GM21447 (cell line): ENCODE results near the gene ANKS3.

ENCODE experiments used
- ATAC-seq: cut with Tn5 transposase; IDR thresholded peaks from one replicate; pipeline ENCODE4 v1.9.1; 2021; ENCODE audit not compliant: unreplicated experiment

The ANKS3 gene

GRCh38 chr16:4734063-4734729 lies at the start of gene ANKS3, which contains the start of gene DNAAF8:
Gene ANKS3, minus strand, starts transcription at chr16:4734271. Its CDS starts 4,122 bp downstream, at chr16:4730149.
Gene DNAAF8, plus strand, starts transcription at chr16:4734537. Its CDS starts 1,978 bp downstream, at chr16:4736515.
- ATAC-seq: peak; percentile 70

DNA sequence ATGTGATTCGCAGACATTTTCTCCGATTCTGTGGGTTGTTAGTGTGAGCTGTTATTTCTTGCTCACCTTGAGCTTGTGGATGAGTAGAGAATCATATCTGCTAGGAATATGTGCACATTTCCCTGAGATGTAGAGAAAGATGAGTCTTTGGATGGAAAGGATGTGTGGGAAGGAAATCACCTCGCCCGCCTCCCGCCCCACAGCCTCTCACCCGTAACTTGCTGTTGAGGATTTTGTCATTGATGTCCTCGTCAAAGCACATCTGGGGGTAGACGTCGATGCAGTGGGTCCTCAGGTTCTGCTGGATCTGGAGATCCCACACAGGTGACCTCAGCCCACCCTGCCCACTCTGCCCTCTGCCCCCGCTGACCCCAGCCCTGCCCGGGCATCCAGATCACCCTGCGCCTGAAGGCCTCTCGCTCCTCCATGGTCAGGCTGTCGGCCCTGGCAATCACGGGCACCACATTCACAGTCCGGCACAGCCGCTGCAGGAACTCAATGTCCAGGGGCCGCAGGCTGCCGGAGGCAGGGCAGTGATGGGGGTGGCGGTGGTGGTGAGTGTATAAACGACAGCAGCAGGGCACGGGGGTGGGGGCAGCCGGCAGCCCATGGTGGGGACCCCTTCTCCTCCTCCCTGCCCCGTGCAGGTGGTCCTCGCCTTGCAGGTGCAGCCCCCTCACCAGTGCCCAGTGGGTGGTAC lies 49.3 kb upstream of the ANKS3 start:
- ATAC-seq: no peak

GRCh38 chr16:4780235-4780634 lies 46.2 kb upstream of the ANKS3 start:
- no peak for ATAC-seq

- ATAC-seq: no peak
These were observed 44.0 kb upstream of the ANKS3 start for GRCh38 chr16:4778050-4778392.

GRCh38 chr16:4777339-4778049 lies 43.4 kb upstream of the ANKS3 start:
- ATAC-seq: no peak

DNA sequence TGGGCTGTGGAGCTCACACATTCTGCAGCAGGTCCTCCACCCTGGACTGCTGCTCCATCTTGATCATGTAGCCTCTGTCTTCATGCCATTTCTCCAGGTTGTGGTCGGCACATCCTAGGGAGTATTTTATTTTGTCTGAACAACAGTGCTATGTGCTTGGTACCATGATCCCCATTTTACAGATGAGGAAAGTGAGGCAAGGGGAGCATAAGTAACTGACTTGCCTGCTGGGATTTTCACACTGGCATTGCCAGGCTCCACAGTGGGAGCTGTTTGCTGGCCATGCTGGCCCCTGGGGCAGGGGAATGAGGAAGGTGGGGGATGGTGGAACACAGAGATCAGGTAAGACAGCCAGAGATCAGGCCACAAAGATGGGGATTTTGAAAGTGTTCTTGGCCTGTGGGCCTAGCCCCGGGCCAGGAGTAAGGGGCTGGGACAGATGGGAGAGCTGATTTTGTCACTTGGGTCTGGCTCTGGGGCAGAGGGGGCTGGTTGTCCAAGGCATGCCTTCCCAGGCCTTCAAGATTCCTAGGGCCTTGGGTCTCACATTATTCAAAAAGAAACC lies 42.2 kb upstream of the ANKS3 start:
- no peak for ATAC-seq

- ATAC-seq: no peak
These were observed 40.9 kb upstream of the ANKS3 start for GRCh38 chr16:4775005-4775404.

DNA sequence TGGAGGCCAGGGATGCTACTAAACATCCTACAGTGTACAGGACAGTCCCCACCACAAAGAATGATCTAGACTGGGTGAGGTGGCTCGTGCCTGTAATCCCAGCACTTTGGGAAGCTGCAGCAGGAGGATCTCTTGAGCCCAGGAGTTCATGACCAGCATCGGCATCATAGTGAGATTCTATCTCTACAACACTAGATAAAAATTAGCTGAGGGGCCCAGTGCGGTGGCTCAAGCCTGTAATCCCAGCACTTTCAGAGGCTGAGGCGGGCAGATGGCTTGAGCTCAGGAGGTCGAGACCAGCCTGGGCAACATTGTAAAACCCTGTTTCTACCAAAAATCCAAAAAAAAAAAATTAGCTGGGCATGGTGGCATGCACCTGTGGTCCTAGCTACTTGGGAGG lies 38.3 kb upstream of the ANKS3 start:
- ATAC-seq: no peak

DNA sequence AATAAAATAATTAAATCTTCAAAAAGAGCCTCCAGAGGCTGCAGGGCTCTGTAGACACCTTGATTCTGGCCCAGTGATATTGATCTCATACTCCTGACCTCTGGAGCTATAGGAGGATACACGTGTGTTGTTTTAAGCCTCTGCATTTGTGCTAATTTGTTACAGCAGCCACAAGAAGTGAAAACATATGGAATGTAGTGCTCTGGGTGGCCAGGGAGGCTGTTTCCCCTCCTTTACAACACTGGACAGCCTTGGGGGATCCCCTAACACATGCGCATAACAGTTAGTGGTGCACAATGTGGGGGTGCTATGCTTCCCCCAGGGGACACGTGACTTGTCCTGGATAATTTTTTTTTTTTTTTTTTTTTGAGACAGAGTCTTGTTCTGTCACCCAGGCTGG lies 37.6 kb upstream of the ANKS3 start:
- ATAC-seq: no peak

DNA sequence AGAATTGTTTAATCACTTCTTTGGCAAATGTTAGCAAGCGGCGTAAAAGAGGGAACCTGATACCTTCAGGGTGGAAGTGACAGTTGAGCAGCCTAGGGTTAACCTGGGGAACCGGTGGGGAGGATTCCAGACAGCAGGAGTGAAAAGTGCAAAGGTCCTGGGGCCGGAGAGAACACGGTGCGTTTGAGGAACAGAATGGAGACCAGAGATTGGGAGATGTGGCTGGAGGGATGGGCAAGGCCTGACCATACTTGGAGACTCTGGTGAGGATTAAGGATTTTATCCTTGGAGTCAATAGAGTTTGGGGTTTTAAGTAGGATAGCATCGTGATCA lies 35.2 kb upstream of the ANKS3 start:
- ATAC-seq: no peak

DNA sequence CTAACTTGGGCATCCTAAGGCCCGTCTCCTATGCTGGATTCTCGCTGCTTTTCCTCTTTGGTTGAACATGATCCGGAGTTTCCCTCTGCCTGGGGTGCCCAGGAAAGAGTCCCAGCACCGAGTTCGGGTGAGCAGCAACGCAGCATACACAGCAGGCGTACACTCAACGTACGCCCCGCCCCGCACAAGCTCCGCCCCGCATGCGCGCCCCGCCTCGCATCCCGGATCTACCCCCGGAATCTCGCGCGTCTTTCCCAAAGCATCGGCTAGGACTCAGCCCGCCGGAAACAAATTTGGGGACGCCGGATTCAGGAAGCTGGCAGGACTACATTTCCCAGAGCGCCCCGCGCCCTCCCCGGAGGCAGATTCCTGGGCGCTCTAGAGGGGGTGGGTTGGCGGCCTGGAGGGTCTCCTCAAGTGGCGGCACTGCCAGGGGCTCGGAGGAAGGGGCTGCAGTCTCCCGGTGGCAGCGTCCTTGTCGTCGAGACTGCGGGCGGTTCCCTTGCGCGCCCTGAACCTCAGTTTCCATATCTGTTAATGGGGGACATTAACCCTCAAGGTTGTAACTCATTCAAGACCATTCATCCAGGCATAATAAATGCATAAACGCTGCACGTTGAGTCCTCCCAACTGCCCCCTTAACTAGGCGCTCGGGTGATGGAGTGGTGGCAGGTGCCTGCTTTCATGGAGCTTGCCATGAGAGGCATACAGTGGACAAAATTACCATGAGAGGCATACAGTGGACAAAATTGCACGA lies 34.7 kb upstream of the ANKS3 start:
- ATAC-seq: peak; percentile 67

DNA sequence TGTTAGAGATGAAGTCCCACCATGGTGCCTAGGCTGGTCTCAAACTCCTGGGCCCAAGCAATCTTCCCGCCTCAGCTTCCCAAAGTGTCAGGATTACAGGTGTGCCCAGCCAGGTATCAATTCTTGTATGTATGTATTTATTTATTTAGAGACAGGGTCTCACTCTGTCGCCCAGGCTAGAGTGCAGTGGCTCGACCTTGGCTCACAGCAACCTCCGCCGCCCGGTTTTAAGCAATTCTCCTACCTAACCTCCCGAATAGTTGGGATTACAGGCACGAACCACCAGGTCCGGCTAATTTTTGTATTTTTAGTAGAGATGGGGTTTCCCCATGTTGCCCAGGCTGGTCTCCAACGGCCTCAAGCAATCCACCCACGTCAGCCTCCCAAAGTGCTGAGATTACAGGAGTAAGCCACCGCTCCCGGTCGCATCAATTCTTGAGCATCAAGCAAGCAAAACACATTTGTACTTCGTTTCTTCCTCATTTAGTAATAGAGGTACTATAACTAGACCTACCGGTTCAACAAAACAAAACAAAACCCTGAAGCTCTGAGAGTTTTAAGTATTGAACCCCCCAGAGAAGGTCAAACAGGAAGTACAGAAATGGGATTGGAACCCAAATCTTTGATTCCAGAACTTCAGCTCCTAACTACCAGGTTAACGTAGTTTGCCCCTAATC lies 33.9 kb upstream of the ANKS3 start:
- peak; percentile 8 for ATAC-seq

DNA sequence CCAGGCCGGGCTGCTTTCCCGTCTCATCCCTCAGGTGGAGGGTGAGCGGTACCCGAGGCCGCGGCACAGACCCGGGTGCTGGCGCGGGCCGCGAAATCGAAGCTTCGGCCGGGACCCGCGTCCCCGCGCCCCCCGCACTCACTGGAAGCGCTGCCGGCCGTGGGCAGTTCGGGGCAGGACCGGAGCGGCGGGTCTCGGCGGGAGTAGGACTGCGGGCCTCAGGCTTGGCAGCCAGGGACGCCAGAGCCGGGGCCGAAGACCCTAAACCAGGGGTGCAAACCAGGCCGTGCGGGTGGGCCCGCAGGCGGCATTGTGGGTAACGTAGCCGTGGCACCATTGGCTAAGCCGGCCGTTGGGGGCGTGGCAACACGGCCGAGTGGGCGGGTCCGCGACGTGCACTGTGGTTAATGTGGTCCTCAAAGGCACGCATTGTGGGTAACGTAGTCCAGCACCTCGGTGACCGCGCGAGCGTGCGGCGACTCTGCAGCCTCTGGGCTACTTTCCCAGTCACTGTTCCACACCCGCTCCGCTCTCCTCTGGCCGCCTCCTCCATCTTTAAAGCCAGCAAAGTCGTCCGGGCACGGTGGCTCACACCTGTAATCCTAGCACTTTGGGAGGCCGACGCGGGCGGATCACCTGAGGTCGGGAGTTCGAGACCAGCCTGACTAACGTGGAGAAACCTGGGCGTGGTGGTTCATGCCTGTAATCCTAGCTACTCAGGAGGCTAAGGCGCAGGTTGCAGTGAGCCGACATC lies 33.0 kb upstream of the ANKS3 start, which contains the start of gene ZNF500:
ZNF500 (minus strand) TSS at position 288 of the 754 bp plus-strand sequence. CDS start 1,184 bp downstream, outside the sequence.
- ATAC-seq: peak; percentile 89

- ATAC-seq: no peak
These were observed 31.7 kb upstream of the ANKS3 start for GRCh38 chr16:4765511-4766474.

DNA sequence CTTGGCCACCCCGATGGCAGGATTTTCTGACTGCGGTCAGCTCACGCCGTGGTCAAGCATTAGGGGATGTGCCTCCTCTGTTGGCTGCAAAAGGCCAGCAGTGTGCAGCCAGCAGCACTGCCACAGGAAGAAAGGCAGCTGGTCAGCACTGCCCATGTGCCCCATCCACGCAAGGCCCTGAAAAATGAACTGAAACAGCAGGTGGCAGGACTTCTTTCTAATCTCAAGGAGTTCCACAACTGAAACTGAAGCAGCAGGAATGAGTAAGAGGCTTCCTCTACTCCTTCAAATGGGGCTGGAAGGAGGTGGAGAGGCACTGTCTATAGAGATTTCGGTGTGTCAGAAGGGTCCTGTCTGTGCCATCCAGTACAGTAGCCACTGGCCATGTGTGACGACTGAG lies 29.7 kb upstream of the ANKS3 start:
- ATAC-seq: no peak

- ATAC-seq: no peak
These were observed 28.1 kb upstream of the ANKS3 start for GRCh38 chr16:4762205-4762604.

DNA sequence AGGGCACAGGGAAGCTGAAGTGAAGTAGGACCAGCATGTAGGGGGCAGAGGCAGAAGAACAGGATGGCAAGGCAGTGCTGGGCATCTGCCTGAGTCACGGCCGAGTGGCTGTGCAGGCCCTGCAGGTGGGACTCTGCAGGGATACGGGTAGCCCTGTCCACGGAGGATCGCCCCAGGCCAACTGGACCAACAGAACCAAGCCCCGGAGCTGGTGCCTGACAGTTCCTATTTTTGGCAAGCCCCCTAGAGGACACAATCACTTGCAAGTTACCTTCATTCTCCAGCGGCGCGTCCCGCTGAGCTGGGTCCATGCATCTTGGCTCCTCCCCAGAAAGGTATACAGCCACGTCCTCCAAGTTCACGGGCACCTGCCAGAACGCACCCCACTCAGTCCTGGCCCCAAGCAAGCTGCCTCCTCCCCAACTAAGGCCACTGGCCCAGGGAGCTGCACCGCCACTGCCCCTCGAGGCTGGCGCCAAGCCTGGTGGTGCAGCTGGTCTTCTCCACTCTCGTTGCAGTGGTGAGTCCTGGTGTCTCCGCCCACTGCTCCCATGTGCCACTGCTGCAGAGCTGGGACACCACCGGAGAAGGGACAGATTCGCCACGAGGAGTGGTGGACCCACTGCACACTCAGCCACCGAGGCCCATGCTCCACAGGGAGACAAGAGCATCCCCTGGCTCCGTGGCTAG lies 26.3 kb upstream of the ANKS3 start:
- ATAC-seq: no peak

- ATAC-seq: no peak
These were observed 21.6 kb upstream of the ANKS3 start for GRCh38 chr16:4755687-4756086.
